Measurements from ENCODE around the gene ACSBG1. TPM values are rescaled to one million over a fixed set of nuclear protein-coding genes. Genes with fewer than 3 reads are reported as not detected.

Gene ACSBG1
- total RNA-seq, 1 donor from 2014 or later, result not detected

Other genes starting within 250 kb of the ACSBG1 start
- gene TBC1D2B, start 156.9 kb downstream of the ACSBG1 start, total RNA-seq, result 11.3 TPM
- gene SH2D7, start 142.0 kb downstream of the ACSBG1 start, total RNA-seq, result not detected
- 16.7 TPM for gene CIB2, start 103.1 kb downstream of the ACSBG1 start, total RNA-seq
- gene IDH3A, start 85.2 kb downstream of the ACSBG1 start, total RNA-seq, result 370 TPM
- 150 TPM for gene DNAJA4, start 30.0 kb upstream of the ACSBG1 start, total RNA-seq
- 33.3 TPM for gene SKIC8, start 65.0 kb upstream of the ACSBG1 start, total RNA-seq
- not detected for gene CRABP1, start 105.8 kb upstream of the ACSBG1 start, total RNA-seq
- 28.0 TPM for gene IREB2, start 203.7 kb upstream of the ACSBG1 start, total RNA-seq

Data from cardiac septum (tissue), 1 donor.